Epithelial cell of alveolus of lung (primary cell): ENCODE data around the gene RINT1. TPM values are rescaled to one million over a fixed set of nuclear protein-coding genes. Genes with fewer than 3 reads are reported as not detected.

Experiments
- total RNA-seq: library from RNA; depleted of rRNA; stranded (reverse); fragments of >200 nt; gene quantifications from 2 replicates; pipeline ENCODE4 v1.2.1, GENCODE V29; 2015

Gene RINT1
- total RNA-seq: 17.5 and 17.7 TPM in 2 replicates

GRCh38 chr7:105531792-105532671, at the start of gene RINT1:
Gene RINT1 (plus strand): TSS chr7:105532201. CDS start chr7:105532316, 115 bp downstream.

GRCh38 chr7:105521717-105522463, 10.1 kb upstream of the RINT1 start, which contains the start of gene PUS7:
Gene PUS7 (minus strand): TSS chr7:105522271. CDS start chr7:105508512, 13,759 bp downstream.

GRCh38 chr7:105581066-105581811, 49.2 kb downstream of the RINT1 start, which contains the start of gene EFCAB10:
Gene EFCAB10 (minus strand): TSS chr7:105581493. CDS start chr7:105581463, 30 bp downstream.

Other genes with a start within 250 kb of the RINT1 start
- gene SRPK2, start 143.3 kb upstream of the RINT1 start, total RNA-seq: 24.4 and 41.8 TPM in 2 replicates
- 11.3 and 31.4 TPM in 2 replicates for gene PUS7, start 9.9 kb upstream of the RINT1 start, total RNA-seq
- 0.26 TPM in 1 of 2 replicates, not detected in the other for gene EFCAB10, start 49.3 kb downstream of the RINT1 start, total RNA-seq